DND-41 (cell line): ENCODE data around the gene ANO9.

Experiments
- EZH2 ChIP-seq: IDR thresholded peaks from 3 replicates; pipeline ENCODE4 v1.6.1; 2012; ENCODE audit warnings: borderline replicate concordance, low read depth, mild to moderate bottlenecking, moderate library complexity, low read length, inconsistent platforms; ENCODE audit not compliant: severe bottlenecking
- TF ChIP-seq, protein P1 (sequence below): IDR thresholded peaks from 2 replicates; pipeline ENCODE4 v1.5.1; 2012; ENCODE audit warnings: borderline replicate concordance, low read length, moderate library complexity, mild to moderate bottlenecking; ENCODE audit not compliant: poor library complexity, severe bottlenecking; ENCODE audit errors: extremely low read depth

DNA sequence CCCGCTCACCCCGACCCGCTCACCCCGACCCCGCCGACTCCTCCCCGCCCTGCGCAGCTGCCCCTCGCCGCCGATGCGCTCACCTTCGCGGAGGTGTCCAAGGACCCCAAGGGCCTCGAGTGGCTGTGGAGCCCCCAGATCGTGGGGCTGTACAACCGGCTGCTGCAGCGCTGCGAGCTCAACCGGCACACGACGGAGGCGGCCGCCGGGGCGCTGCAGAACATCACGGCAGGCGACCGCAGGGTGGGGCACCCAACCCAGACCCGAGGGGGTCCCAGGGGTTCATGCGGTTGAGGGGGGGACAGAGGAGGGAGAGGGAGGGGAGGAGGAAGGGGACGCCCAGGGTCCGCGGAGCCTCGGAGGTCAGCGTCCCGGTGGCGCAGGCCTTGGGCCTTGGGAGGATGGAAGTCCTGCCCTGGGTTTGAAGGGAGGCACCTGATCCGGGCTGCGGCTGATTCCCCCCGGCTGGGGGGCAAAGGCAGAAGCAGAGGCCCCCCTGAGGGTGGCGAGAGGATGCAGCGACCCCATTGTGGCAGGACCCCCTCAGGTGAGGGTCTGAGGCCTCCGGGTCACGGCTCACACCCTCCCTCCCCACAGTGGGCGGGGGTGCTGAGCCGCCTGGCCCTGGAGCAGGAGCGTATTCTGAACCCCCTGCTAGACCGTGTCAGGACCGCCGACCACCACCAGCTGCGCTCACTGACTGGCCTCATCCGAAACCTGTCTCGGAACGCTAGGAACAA is 38.6 kb downstream of the ANO9 start:
- TF ChIP-seq, protein P1, sequence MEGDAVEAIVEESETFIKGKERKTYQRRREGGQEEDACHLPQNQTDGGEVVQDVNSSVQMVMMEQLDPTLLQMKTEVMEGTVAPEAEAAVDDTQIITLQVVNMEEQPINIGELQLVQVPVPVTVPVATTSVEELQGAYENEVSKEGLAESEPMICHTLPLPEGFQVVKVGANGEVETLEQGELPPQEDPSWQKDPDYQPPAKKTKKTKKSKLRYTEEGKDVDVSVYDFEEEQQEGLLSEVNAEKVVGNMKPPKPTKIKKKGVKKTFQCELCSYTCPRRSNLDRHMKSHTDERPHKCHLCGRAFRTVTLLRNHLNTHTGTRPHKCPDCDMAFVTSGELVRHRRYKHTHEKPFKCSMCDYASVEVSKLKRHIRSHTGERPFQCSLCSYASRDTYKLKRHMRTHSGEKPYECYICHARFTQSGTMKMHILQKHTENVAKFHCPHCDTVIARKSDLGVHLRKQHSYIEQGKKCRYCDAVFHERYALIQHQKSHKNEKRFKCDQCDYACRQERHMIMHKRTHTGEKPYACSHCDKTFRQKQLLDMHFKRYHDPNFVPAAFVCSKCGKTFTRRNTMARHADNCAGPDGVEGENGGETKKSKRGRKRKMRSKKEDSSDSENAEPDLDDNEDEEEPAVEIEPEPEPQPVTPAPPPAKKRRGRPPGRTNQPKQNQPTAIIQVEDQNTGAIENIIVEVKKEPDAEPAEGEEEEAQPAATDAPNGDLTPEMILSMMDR: no peak
- TF ChIP-seq EZH2: no peak
